HepG2 (cell line): ENCODE data around the gene BAHCC1. TPM values are rescaled to one million over a fixed set of nuclear protein-coding genes. Genes with fewer than 3 reads are reported as not detected.
A peak's percentile ranks its signal among the peaks of the same experiment; 100 is the strongest.

Source experiments
- AGO2 ChIP-seq: fragments of 200-400 bp; formaldehyde crosslinking; optimal IDR thresholded peaks from 2 replicates; pipeline ENCODE3; 2017; ENCODE audit warnings: mild to moderate bottlenecking, low read depth, low read length, moderate library complexity
- ATRX ChIP-seq: sonication (generic); formaldehyde crosslinking; IDR thresholded peaks from 2 replicates; pipeline ENCODE4 v1.4.0; 2020; ENCODE audit warnings: missing genetic modification reagents, borderline replicate concordance
- GATAD1 ChIP-seq: IDR thresholded peaks from 2 replicates; pipeline ENCODE4 v1.6.1; 2016; ENCODE audit warnings: missing genetic modification reagents, missing compliant biosample characterization
- MTA3 ChIP-seq: sonication (generic); formaldehyde crosslinking; IDR thresholded peaks from 2 replicates; pipeline ENCODE4 v1.4.0; 2020; ENCODE audit warnings: missing genetic modification reagents
- RXRB ChIP-seq: IDR thresholded peaks from 2 replicates; pipeline ENCODE4 v1.6.1; 2016; ENCODE audit warnings: borderline replicate concordance, missing genetic modification reagents, missing compliant biosample characterization
- SIN3B ChIP-seq: fragments of 150-350 bp; IDR thresholded peaks from 2 replicates; pipeline ENCODE4 v1.6.1; 2014; ENCODE audit warnings: low read length
- SPEN ChIP-seq: sonication (generic); formaldehyde crosslinking; IDR thresholded peaks from 2 replicates; pipeline ENCODE4 v1.5.1; 2020; ENCODE audit warnings: low read depth, mild to moderate bottlenecking, missing genetic modification reagents
- ZBTB20 ChIP-seq: sonication (generic); formaldehyde crosslinking; IDR thresholded peaks from 2 replicates; pipeline ENCODE4 v1.8.1; 2023; ENCODE audit warnings: missing genetic modification reagents, low read depth, mild to moderate bottlenecking, borderline replicate concordance
- ZNF3 ChIP-seq: IDR thresholded peaks from 2 replicates; pipeline ENCODE4 v1.7.0; 2017; ENCODE audit warnings: inconsistent platforms
- polyA plus RNA-seq, 8 experiments: library from polyadenylated mRNA; depleted of rRNA in 3 of 8; stranded (reverse) in 7 of 8; unstranded in 1 of 8; fragments of >200 nt; fragmentation: Illumina TruSeq in 4 of 8; extraction: Trizol in 4 of 8; gene quantifications; 2 replicates each; pipeline versions ENCODE4 v1.2.1 to v1.2.3, GENCODE V29; 2011 to 2016; ENCODE audit warnings: low read depth in 4 of 8, missing spikeins in 1 of 8, mixed read lengths in 1 of 8; ENCODE audit not compliant: insufficient read depth in 1 of 8
- total RNA-seq, 5 experiments: library from RNA; depleted of rRNA; stranded (reverse); fragments of >200 nt; fragmentation: Illumina TruSeq; extraction: Trizol; gene quantifications; 2 replicates each; pipeline ENCODE4 v1.2.3, GENCODE V29; 2016; ENCODE audit warnings: low read depth in 1 of 5
- TF ChIP-seq, protein P1 (sequence below): sonication (generic); formaldehyde crosslinking; IDR thresholded peaks from 2 replicates; pipeline ENCODE4 v1.4.0; 2020; ENCODE audit warnings: mild to moderate bottlenecking, missing genetic modification reagents
- TF ChIP-seq, protein P2 (sequence below): sonication (generic); formaldehyde crosslinking; IDR thresholded peaks from 2 replicates; pipeline ENCODE4 v1.4.0; 2020; ENCODE audit warnings: missing genetic modification reagents
- TF ChIP-seq, protein P3 (sequence below): sonication (generic); formaldehyde crosslinking; IDR thresholded peaks from 2 replicates; pipeline ENCODE4 v1.4.0; 2020; ENCODE audit warnings: mild to moderate bottlenecking, missing genetic modification reagents

The BAHCC1 gene
- total and polyA plus RNA-seq, 2 of the 13 experiments (the other 11 are each of a cell fraction or from before 2014, with no cell fraction given), result 1.4 to 1.7 TPM

DNA sequence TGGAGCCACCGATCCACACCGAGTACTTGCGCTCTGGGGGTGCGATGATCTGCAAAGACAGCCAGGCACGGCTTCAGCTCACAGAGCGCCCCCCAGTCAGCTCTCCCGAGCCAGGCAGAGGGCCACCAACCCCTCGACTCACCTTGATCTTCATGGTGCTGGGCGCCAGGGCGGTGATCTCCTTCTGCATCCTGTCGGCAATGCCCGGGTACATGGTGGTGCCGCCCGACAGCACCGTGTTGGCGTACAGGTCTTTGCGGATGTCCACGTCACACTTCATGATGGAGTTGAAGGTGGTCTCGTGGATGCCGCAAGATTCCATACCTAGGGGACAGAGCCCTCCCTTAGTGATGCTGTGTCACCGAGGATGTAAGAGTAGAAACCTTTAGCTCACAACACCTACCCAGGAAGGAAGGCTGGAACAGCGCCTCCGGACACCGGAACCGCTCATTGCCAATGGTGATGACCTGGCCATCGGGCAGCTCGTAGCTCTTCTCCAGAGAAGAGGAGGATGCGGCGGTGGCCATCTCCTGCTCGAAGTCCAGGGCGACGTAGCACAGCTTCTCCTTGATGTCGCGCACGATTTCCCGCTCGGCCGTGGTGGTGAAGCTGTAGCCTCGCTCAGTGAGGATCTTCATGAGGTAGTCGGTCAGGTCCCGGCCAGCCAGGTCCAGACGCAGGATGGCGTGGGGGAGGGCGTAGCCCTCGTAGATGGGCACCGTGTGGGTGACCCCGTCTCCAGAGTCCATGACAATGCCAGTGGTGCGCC lies 115.7 kb downstream of the BAHCC1 start (continued):
- TF ChIP-seq ZBTB20 (CRISPR knock-in tag) (no peak), RXRB (CRISPR knock-in tag) (0 out of 2 replicates have a peak, but pooled peaks have one; percentile 7), SIN3B (no peak), SPEN (CRISPR knock-in tag) (peak; percentile 34; the same call in 1 of the 2 replicates), AGO2 (peak; percentile 73), ATRX (no peak), ZNF3 (CRISPR knock-in tag) (no peak), GATAD1 (CRISPR knock-in tag) (no peak), MTA3 (CRISPR knock-in tag) (no peak)
- TF ChIP-seq, protein P1, sequence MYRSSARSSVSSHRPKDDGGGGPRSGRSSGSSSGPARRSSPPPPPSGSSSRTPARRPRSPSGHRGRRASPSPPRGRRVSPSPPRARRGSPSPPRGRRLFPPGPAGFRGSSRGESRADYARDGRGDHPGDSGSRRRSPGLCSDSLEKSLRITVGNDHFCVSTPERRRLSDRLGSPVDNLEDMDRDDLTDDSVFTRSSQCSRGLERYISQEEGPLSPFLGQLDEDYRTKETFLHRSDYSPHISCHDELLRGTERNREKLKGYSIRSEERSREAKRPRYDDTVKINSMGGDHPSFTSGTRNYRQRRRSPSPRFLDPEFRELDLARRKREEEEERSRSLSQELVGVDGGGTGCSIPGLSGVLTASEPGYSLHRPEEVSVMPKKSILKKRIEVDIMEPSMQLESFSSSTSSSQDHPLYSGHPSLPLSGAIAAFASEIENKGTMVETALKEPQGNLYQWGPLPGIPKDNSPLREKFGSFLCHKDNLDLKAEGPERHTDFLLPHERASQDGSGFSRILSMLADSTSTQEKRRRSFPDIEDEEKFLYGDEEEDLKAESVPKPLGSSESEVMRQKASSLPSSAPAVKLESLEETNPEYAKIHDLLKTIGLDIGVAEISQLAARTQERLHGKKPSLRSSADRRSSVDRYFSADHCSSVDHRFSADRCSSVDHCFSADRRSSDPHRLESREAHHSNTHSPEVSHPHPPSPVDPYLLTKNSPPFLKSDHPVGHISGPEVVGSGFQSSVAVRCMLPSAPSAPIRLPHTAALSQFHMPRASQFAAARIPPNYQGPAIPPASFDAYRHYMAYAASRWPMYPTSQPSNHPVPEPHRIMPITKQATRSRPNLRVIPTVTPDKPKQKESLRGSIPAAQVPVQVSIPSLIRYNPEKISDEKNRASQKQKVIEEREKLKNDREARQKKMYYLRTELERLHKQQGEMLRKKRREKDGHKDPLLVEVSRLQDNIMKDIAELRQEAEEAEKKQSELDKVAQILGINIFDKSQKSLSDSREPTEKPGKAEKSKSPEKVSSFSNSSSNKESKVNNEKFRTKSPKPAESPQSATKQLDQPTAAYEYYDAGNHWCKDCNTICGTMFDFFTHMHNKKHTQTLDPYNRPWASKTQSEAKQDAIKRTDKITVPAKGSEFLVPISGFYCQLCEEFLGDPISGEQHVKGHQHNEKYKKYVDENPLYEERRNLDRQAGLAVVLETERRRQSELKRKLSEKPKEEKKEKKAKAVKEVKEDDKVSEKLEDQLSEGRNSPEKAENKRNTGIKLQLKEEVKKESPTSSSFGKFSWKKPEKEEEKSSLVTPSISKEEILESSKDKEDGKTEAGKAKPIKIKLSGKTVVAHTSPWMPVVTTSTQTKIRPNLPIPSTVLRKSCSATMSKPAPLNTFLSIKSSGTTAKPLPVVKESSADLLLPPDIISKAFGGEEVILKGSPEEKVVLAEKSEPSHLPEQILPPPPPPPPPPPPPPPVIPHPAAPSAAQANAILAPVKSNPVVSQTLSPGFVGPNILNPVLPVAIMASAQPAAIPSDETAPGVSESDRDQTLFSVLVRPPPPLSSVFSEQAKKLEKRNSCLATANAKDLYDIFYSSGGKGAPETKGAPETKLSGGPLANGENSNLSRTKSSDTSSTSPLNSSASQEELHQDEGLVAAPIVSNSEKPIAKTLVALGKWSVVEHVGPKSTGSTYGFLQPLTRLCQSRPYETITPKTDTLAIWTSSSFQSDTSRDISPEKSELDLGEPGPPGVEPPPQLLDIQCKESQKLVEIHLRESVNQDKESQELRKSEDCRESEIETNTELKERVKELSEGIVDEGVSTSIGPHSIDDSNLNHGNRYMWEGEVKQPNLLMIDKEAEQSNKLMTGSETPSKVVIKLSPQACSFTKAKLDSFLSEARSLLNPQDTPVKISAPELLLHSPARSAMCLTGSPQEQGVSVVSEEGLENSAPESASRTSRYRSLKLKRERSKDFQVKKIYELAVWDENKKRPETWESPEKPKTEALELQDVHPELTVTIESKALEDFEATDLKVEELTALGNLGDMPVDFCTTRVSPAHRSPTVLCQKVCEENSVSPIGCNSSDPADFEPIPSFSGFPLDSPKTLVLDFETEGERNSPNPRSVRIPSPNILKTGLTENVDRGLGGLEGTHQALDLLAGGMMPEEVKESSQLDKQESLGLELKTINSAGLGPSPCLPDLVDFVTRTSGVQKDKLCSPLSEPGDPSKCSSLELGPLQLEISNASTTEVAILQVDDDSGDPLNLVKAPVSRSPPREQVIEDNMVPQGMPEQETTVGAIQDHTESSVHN, result no peak
- TF ChIP-seq, protein P2, sequence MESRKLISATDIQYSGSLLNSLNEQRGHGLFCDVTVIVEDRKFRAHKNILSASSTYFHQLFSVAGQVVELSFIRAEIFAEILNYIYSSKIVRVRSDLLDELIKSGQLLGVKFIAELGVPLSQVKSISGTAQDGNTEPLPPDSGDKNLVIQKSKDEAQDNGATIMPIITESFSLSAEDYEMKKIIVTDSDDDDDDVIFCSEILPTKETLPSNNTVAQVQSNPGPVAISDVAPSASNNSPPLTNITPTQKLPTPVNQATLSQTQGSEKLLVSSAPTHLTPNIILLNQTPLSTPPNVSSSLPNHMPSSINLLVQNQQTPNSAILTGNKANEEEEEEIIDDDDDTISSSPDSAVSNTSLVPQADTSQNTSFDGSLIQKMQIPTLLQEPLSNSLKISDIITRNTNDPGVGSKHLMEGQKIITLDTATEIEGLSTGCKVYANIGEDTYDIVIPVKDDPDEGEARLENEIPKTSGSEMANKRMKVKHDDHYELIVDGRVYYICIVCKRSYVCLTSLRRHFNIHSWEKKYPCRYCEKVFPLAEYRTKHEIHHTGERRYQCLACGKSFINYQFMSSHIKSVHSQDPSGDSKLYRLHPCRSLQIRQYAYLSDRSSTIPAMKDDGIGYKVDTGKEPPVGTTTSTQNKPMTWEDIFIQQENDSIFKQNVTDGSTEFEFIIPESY, result 0 out of 2 replicates have a peak, but pooled peaks have one; percentile 25
- TF ChIP-seq, protein P3, sequence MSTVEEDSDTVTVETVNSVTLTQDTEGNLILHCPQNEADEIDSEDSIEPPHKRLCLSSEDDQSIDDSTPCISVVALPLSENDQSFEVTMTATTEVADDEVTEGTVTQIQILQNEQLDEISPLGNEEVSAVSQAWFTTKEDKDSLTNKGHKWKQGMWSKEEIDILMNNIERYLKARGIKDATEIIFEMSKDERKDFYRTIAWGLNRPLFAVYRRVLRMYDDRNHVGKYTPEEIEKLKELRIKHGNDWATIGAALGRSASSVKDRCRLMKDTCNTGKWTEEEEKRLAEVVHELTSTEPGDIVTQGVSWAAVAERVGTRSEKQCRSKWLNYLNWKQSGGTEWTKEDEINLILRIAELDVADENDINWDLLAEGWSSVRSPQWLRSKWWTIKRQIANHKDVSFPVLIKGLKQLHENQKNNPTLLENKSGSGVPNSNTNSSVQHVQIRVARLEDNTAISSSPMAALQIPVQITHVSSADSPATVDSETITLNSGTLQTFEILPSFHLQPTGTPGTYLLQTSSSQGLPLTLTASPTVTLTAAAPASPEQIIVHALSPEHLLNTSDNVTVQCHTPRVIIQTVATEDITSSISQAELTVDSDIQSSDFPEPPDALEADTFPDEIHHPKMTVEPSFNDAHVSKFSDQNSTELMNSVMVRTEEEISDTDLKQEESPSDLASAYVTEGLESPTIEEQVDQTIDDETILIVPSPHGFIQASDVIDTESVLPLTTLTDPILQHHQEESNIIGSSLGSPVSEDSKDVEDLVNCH, result no peak
